Osteoblast (primary cell): Measurements from ENCODE around the gene PRR3. TPM values are rescaled to one million over a fixed set of nuclear protein-coding genes. Genes with fewer than 3 reads are reported as not detected.

ENCODE experiments used
- DNase-seq: peaks from one replicate; pipeline ENCODE4 v3.0.0; 2011; ENCODE audit warnings: low spot score, mixed read lengths; ENCODE audit not compliant: insufficient read length; ENCODE audit errors: missing footprints
- H2AFZ ChIP-seq: 2 replicates; pipeline ENCODE4 v1.6.0; 2011; ENCODE audit warnings: mild to moderate bottlenecking, low read length
- H3K27ac ChIP-seq: 2 replicates; pipeline ENCODE4 v1.5.1; 2011; ENCODE audit warnings: mild to moderate bottlenecking, low read depth, low read length, moderate library complexity
- H3K27me3 ChIP-seq: 2 replicates; pipeline ENCODE4 v1.6.0; 2012; ENCODE audit warnings: mild to moderate bottlenecking, control low read depth, inconsistent platforms, low read length, moderate library complexity; ENCODE audit not compliant: insufficient read depth
- H3K36me3 ChIP-seq: 2 replicates; pipeline ENCODE4 v1.5.1; 2011; ENCODE audit warnings: mild to moderate bottlenecking, low read length, control low read depth, moderate library complexity; ENCODE audit not compliant: insufficient read depth
- H3K4me1 ChIP-seq: 2 replicates; pipeline ENCODE4 v1.5.1; 2011; ENCODE audit warnings: mild to moderate bottlenecking, low read length, control low read depth, moderate library complexity; ENCODE audit not compliant: insufficient read depth
- H3K4me2 ChIP-seq: 2 replicates; pipeline ENCODE4 v1.6.0; 2011; ENCODE audit warnings: mild to moderate bottlenecking, low read length; ENCODE audit not compliant: insufficient read depth
- H3K4me3 ChIP-seq: fragments of 200-600 bp; sonication (generic); 3 replicates; pipeline ENCODE4 v1.5.1; 2012; ENCODE audit warnings: mild to moderate bottlenecking, low read length, inconsistent platforms; ENCODE audit not compliant: insufficient read depth
- H3K79me2 ChIP-seq: 2 replicates; pipeline ENCODE4 v1.6.0; 2012; ENCODE audit warnings: mild to moderate bottlenecking, low read length, control low read depth, inconsistent platforms; ENCODE audit not compliant: insufficient read depth
- H3K9me3 ChIP-seq: 2 replicates; pipeline ENCODE4 v1.5.1; 2011; ENCODE audit warnings: low read depth, low read length, control low read depth
- H4K20me1 ChIP-seq: 2 replicates; pipeline ENCODE4 v1.6.0; 2012; ENCODE audit warnings: mild to moderate bottlenecking, low read length, control low read depth; ENCODE audit not compliant: insufficient read depth
- total RNA-seq: library from RNA; depleted of rRNA; stranded (reverse); fragments of >200 nt; gene quantifications from 2 replicates; pipeline ENCODE4 v1.2.3, GENCODE V29; 2012
- TF ChIP-seq, protein P1 (sequence below): IDR thresholded peaks from 2 replicates; pipeline ENCODE4 v1.5.1; 2011; ENCODE audit warnings: mild to moderate bottlenecking, low read depth, low read length, moderate library complexity; ENCODE audit errors: extremely low read depth

PRR3 gene
- total RNA-seq, 1 donor: 7.2 TPM

GRCh38 chr6:30554962-30555815 is 1.9 kb upstream of the PRR3 start:
- Histone ChIP-seq H3K27me3 (no peaks in the 10 kb centered on the region), H3K4me2 (peak overlapping the region; percentile 94), H3K4me1 (peaks cover 18% of the 10 kb centered on the region), H3K27ac (peak overlapping the region; percentile 98), H3K36me3 (peaks cover 49% of the 10 kb centered on the region), H4K20me1 (peaks cover 11% of the 10 kb centered on the region), H3K9me3 (no peaks in the 10 kb centered on the region), H3K4me3 (peak overlapping the region; percentile 92), H3K79me2 (peaks cover 61% of the 10 kb centered on the region), H2AFZ (peak overlapping the region; percentile 94)
- DNase-seq: peak; percentile 90
- TF ChIP-seq, protein P1, sequence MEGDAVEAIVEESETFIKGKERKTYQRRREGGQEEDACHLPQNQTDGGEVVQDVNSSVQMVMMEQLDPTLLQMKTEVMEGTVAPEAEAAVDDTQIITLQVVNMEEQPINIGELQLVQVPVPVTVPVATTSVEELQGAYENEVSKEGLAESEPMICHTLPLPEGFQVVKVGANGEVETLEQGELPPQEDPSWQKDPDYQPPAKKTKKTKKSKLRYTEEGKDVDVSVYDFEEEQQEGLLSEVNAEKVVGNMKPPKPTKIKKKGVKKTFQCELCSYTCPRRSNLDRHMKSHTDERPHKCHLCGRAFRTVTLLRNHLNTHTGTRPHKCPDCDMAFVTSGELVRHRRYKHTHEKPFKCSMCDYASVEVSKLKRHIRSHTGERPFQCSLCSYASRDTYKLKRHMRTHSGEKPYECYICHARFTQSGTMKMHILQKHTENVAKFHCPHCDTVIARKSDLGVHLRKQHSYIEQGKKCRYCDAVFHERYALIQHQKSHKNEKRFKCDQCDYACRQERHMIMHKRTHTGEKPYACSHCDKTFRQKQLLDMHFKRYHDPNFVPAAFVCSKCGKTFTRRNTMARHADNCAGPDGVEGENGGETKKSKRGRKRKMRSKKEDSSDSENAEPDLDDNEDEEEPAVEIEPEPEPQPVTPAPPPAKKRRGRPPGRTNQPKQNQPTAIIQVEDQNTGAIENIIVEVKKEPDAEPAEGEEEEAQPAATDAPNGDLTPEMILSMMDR: no peak

GRCh38 chr6:30555816-30556065 is 1.4 kb upstream of the PRR3 start:
- H3K36me3 ChIP-seq: peaks cover 46% of the 10 kb centered on the region
- peak overlapping the region; percentile 94 for H3K4me2 ChIP-seq
- peaks cover 61% of the 10 kb centered on the region for H3K79me2 ChIP-seq
- peak overlapping the region; percentile 98 for H3K27ac ChIP-seq
- H3K27me3 ChIP-seq: no peaks in the 10 kb centered on the region
- H4K20me1 ChIP-seq: peaks cover 11% of the 10 kb centered on the region
- TF ChIP-seq, protein P1: no peak
- no peak for DNase-seq
- H3K9me3 ChIP-seq: no peaks in the 10 kb centered on the region
- H3K4me1 ChIP-seq: peaks cover 18% of the 10 kb centered on the region
- H3K4me3 ChIP-seq: peak overlapping the region; percentile 92
- peak overlapping the region; percentile 94 for H2AFZ ChIP-seq

DNA sequence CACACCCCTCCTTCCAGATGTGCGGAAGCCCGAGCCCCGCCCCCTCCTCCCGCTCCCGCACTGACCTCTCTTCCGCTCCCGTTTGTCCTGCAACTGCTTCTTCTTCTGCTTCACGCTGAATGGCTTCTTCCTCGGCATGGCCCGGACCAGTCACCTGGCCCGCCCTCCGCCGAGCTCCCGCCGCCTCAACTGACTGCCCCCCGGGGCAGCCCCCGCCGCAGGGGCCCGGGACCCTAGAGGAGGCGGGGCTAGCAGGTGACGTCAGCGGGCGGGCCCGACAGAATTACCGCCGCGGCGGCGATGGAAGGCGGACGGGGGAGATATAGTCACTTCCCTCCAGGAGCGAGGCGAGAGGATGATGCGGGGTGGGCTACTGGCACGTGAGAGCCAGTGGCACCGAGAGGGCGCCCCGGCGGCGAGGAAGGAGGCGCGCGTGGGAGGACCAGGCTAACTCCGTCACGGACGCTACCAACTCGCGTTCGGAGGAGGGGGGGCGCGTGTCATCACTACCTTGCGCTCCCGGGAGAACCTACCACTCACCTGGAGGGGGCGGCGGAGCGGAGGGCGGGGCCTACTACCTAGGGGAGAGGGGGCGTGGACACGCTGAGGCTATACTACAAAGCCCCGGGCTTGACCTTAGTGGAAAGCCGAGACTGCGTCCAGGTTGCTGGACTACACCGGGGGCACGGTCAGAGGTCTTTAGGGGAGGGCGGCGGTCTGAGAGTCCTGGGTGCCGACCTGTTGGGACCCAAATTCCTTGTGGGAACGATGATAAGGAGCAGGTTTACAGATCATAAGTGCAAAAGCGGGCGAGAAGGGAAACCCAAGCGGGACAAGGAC is 809 bp upstream of the PRR3 start, which contains the start of gene GNL1:
Gene GNL1 (minus strand): TSS at position 424 of the 840 bp plus-strand sequence. CDS start 286 bp downstream, at position 138.
- H3K79me2 ChIP-seq: peaks cover 61% of the 10 kb centered on the region
- peaks cover 41% of the 10 kb centered on the region for H3K36me3 ChIP-seq
- H4K20me1 ChIP-seq: peaks cover 11% of the 10 kb centered on the region
- no peaks in the 10 kb centered on the region for H3K9me3 ChIP-seq
- DNase-seq: peak; percentile 93
- H3K27me3 ChIP-seq: no peaks in the 10 kb centered on the region
- peak within 1 kb of the TSS; percentile 92 for H3K4me3 ChIP-seq
- H3K4me1 ChIP-seq: peaks cover 18% of the 10 kb centered on the region
- TF ChIP-seq, protein P1: no peak
- H2AFZ ChIP-seq: peak within 1 kb of the TSS; percentile 94
- peak within 1 kb of the TSS; percentile 94 for H3K4me2 ChIP-seq
- peak within 1 kb of the TSS; percentile 98 for H3K27ac ChIP-seq

GRCh38 chr6:30557683-30557981 is 537 bp downstream of the PRR3 start:
- Histone ChIP-seq H3K27me3 (no peaks in the 10 kb centered on the region), H2AFZ (peak overlapping the region; percentile 94), H3K4me2 (peak overlapping the region; percentile 94), H3K79me2 (peaks cover 61% of the 10 kb centered on the region), H3K4me3 (peak overlapping the region; percentile 92), H4K20me1 (peaks cover 11% of the 10 kb centered on the region), H3K27ac (peak overlapping the region; percentile 98), H3K4me1 (peaks cover 18% of the 10 kb centered on the region), H3K36me3 (peaks cover 38% of the 10 kb centered on the region), H3K9me3 (no peaks in the 10 kb centered on the region)
- DNase-seq: no peak
- TF ChIP-seq, protein P1: no peak
